Measurements from ENCODE around the gene TNRC6B. TPM values are rescaled to one million over a fixed set of nuclear protein-coding genes. Genes with fewer than 3 reads are reported as not detected.

Gene TNRC6B
- total RNA-seq, 1 experiment from 2014 or later: 58.1 TPM

- Mint-ChIP-seq H3K4me3 (no peak overlapping the region), H3K27ac (no peak overlapping the region; a peak in 1 of 7 replicates)
- no peak overlapping the region for H3K56ac ChIP-seq (ENCODE audit: insufficient read length, low read depth, low read length)
These were observed 151.1 kb downstream of the TNRC6B start for GRCh38 chr22:40328546-40329456.

More at GRCh38 chr22:40328546-40329456, 151.1 kb downstream of the TNRC6B start:
- H3K27ac ChIP-seq (ENCODE audit: insufficient read length, low read depth, low read length): no peak overlapping the region
- peaks cover 3% of the 10 kb centered on the region for H4K20me1 ChIP-seq (ENCODE audit: control insufficient read depth, insufficient read depth, insufficient read length)
- H3K27me3 ChIP-seq (ENCODE audit: insufficient read depth, low read length): no peaks in the 10 kb centered on the region
- H2BK15ac ChIP-seq (ENCODE audit: low read depth, low read length): no peak overlapping the region
- Mint-ChIP-seq H3K27me3 (ENCODE audit: low read depth) (no peaks in the 10 kb centered on the region; the same call in none of the 2 replicates), H3K36me3 (ENCODE audit: insufficient read depth in 1 of 3, low read depth in 3 of 3) (peaks cover 0 to 40% (median 17%) of the 10 kb centered on the region in 3 experiments; a peak in 4 of 7 replicates), H3K9me3 (no peaks in the 10 kb centered on the region), H3K4me1 (peaks cover 70 to 81% of the 10 kb centered on the region in 2 experiments)
- no peak overlapping the region for H3T11ph ChIP-seq (ENCODE audit: low read length)
- no peak overlapping the region for H2BK12ac ChIP-seq (ENCODE audit: insufficient read length, low read depth, low read length)
- no peak overlapping the region for H4K91ac ChIP-seq (ENCODE audit: insufficient read length, low read depth, low read length)
- H4K8ac ChIP-seq (replicated peaks; ENCODE audit: insufficient read length, low read depth, low read length): no peak overlapping the region
- no peak overlapping the region for H2AK5ac ChIP-seq (ENCODE audit: insufficient read length, low read length)
- H3K4me1 ChIP-seq (ENCODE audit: insufficient read depth, low read length): peaks cover 5% of the 10 kb centered on the region; the same call in 1 of the 2 replicates
- H3K4me2 ChIP-seq (ENCODE audit: insufficient read depth, insufficient read length, low read length): no peak overlapping the region
- no CpG with 5 or more reads among the region's 9 CpGs for WGBS (ENCODE audit: extremely low coverage, insufficient read length, low lambda C conversion rate)
- H3K9me3 ChIP-seq (ENCODE audit: control insufficient read depth, low read depth, low read length): no peaks in the 10 kb centered on the region
- H2AFZ ChIP-seq (ENCODE audit: low read length): no peak overlapping the region
- H3K18ac ChIP-seq (ENCODE audit: insufficient read length, low read depth, low read length): no peak overlapping the region
- no peaks in the 10 kb centered on the region for H3K79me1 ChIP-seq (ENCODE audit: insufficient read depth, low read depth, low read length, poor library complexity, severe bottlenecking)
- H3K9ac ChIP-seq (ENCODE audit: extremely low read depth, insufficient read length, low read length): no peak overlapping the region
- no peak overlapping the region for H3K23ac ChIP-seq (ENCODE audit: insufficient read length, low read depth, low read length)
- no peaks in the 10 kb centered on the region for H3K79me2 ChIP-seq (ENCODE audit: insufficient read depth, low read length)
- DNase-seq: no peak
- TF ChIP-seq CTCF (conservative IDR thresholded peaks at IDR 0.05): no peak
- H3K14ac ChIP-seq (ENCODE audit: insufficient read depth, low read length): no peak overlapping the region
- no peak overlapping the region for H4K5ac ChIP-seq (ENCODE audit: insufficient read length, low read depth, low read length)
- H2BK5ac ChIP-seq (ENCODE audit: insufficient read length, low read length): no peak overlapping the region
- no peaks in the 10 kb centered on the region for H3K23me2 ChIP-seq (ENCODE audit: insufficient read length, low read depth, low read length, poor library complexity, severe bottlenecking)
- no peak overlapping the region for H3K4ac ChIP-seq (ENCODE audit: low read depth, low read length)
- no peak overlapping the region for H2BK120ac ChIP-seq (ENCODE audit: low read depth, low read length, poor library complexity, severe bottlenecking)
- H2BK20ac ChIP-seq (ENCODE audit: low read depth, low read length, poor library complexity, severe bottlenecking): no peak overlapping the region

Data from H9 (cell line).